ENCODE measurements around the gene GLYATL3.

GLYATL3 gene

GRCh38 chr6:49462071-49462470 is 37.7 kb upstream of the GLYATL3 start:
- H3K4me2 ChIP-seq (ENCODE audit: low read length, poor library complexity, severe bottlenecking) = peak overlapping the region; percentile 50
- WGBS = 80% methylated on average over 2 of the region's 3 CpGs
- no peak overlapping the region for H2BK120ac ChIP-seq (ENCODE audit: low read depth, low read length)
- H3K23ac ChIP-seq (ENCODE audit: low read length in 2 of 2) = no peak overlapping the region
- DNase-seq = peak; percentile 3
- no peak overlapping the region for H3K14ac ChIP-seq (ENCODE audit: low read length in 2 of 2)
- H2BK5ac ChIP-seq (ENCODE audit: low read depth, low read length, poor library complexity, severe bottlenecking) = no peak overlapping the region
- H3K4ac ChIP-seq (ENCODE audit: low read depth in 1 of 2, low read length in 2 of 2) = no peak overlapping the region
- peaks cover 26% of the 10 kb centered on the region for H3K79me1 ChIP-seq (replicated peaks; ENCODE audit: low read length, poor library complexity, severe bottlenecking)
- no peak overlapping the region for H2AK5ac ChIP-seq (ENCODE audit: low read length, severe bottlenecking)
- no peaks in the 10 kb centered on the region for H3K27me3 ChIP-seq (ENCODE audit: control insufficient read depth in 1 of 2, insufficient read depth in 1 of 2, low read length in 2 of 2)
- peaks cover 3% of the 10 kb centered on the region for H3K4me1 ChIP-seq (ENCODE audit: control insufficient read depth, insufficient read depth, low read depth, low read length)
- H2BK12ac ChIP-seq (ENCODE audit: low read length in 2 of 2) = no peak overlapping the region
- no peak overlapping the region for H2BK15ac ChIP-seq (ENCODE audit: low read depth, poor library complexity, severe bottlenecking)
- no peak overlapping the region for H2AFZ ChIP-seq (ENCODE audit: low read depth, low read length)
- H3K9me3 ChIP-seq (ENCODE audit: control insufficient read depth, low read length) = no peaks in the 10 kb centered on the region
- peak overlapping the region in 1 of 2 experiments; percentile 98 for H3K4me3 ChIP-seq (ENCODE audit: insufficient read depth in 1 of 2, low read depth in 1 of 2, low read length in 2 of 2)
- no peak overlapping the region for H4K8ac ChIP-seq (ENCODE audit: low read length)
- H3K36me3 ChIP-seq (ENCODE audit: control insufficient read depth in 1 of 2, insufficient read depth in 2 of 2, low read depth in 1 of 2, low read length in 2 of 2) = peaks cover 0 to 22% of the 10 kb centered on the region in 2 experiments
- H4K91ac ChIP-seq (ENCODE audit: low read length) = no peak overlapping the region
- no peak overlapping the region for H3K27ac ChIP-seq (ENCODE audit: low read length, poor library complexity, severe bottlenecking)
- H3K18ac ChIP-seq (ENCODE audit: low read depth in 1 of 2, low read length in 2 of 2) = no peak overlapping the region
- peak overlapping the region; percentile 98 for H3K9ac ChIP-seq (ENCODE audit: low read length)

GRCh38 chr6:49462599-49462926 is 37.2 kb upstream of the GLYATL3 start:
- WGBS = 5% methylated on average over 6 of the region's 7 CpGs
- no peak overlapping the region for H2BK5ac ChIP-seq (ENCODE audit: low read depth, low read length, poor library complexity, severe bottlenecking)

GRCh38 chr6:49462927-49463611 is 36.7 kb upstream of the GLYATL3 start, which contains the start of the genes CENPQ and MMUT:
Gene CENPQ, plus strand, starts transcription at chr6:49463370. Its CDS starts 6,807 bp downstream, at chr6:49470177.
Gene MMUT, minus strand, starts transcription at chr6:49463253. Its CDS starts 3,787 bp downstream, at chr6:49459466.
- Histone ChIP-seq H3K23ac (ENCODE audit: low read length in 2 of 2) (no peak within 1 kb of the TSS), H4K91ac (ENCODE audit: low read length) (no peak within 1 kb of the TSS), H2BK15ac (ENCODE audit: low read depth, poor library complexity, severe bottlenecking) (no peak within 1 kb of the TSS), H3K4me1 (ENCODE audit: control insufficient read depth, insufficient read depth, low read depth, low read length) (peaks cover 3% of the 10 kb centered on the region), H3K9me3 (ENCODE audit: control insufficient read depth, low read length) (no peaks in the 10 kb centered on the region), H3K9ac (ENCODE audit: low read length) (peak within 1 kb of the TSS; percentile 98), H3K14ac (ENCODE audit: low read length in 2 of 2) (peak within 1 kb of the TSS in 1 of 2 experiments; percentile 92), H3K79me1 (replicated peaks; ENCODE audit: low read length, poor library complexity, severe bottlenecking) (peaks cover 30% of the 10 kb centered on the region), H2BK12ac (ENCODE audit: low read length in 2 of 2) (no peak within 1 kb of the TSS), H3K27ac (ENCODE audit: low read length, poor library complexity, severe bottlenecking) (peak within 1 kb of the TSS; percentile 5), H2BK5ac (ENCODE audit: low read depth, low read length, poor library complexity, severe bottlenecking) (no peak within 1 kb of the TSS), H3K27me3 (ENCODE audit: control insufficient read depth in 1 of 2, insufficient read depth in 1 of 2, low read length in 2 of 2) (no peaks in the 10 kb centered on the region), H3K4ac (ENCODE audit: low read depth in 1 of 2, low read length in 2 of 2) (peak within 1 kb of the TSS; percentile 19 to 40), H2BK120ac (ENCODE audit: low read depth, low read length) (no peak within 1 kb of the TSS), H3K4me3 (ENCODE audit: insufficient read depth in 1 of 2, low read depth in 1 of 2, low read length in 2 of 2) (peak within 1 kb of the TSS; percentile 82 to 98), H3K4me2 (ENCODE audit: low read length, poor library complexity, severe bottlenecking) (peak within 1 kb of the TSS; percentile 92), H3K18ac (ENCODE audit: low read depth in 1 of 2, low read length in 2 of 2) (no peak within 1 kb of the TSS), H2AK5ac (ENCODE audit: low read length, severe bottlenecking) (no peak within 1 kb of the TSS), H3K36me3 (ENCODE audit: control insufficient read depth in 1 of 2, insufficient read depth in 2 of 2, low read depth in 1 of 2, low read length in 2 of 2) (peaks cover 0 to 12% of the 10 kb centered on the region in 2 experiments), H4K8ac (ENCODE audit: low read length) (peak within 1 kb of the TSS; percentile 54), H2AFZ (ENCODE audit: low read depth, low read length) (peak within 1 kb of the TSS; percentile 83)
- WGBS = under 1% methylated on average over 31 of the region's 37 CpGs
- peak; percentile 96 for DNase-seq

More at GRCh38 chr6:49462599-49462926, 37.2 kb upstream of the GLYATL3 start:
- no peak overlapping the region for H4K91ac ChIP-seq (ENCODE audit: low read length)
- no peak overlapping the region for H2AK5ac ChIP-seq (ENCODE audit: low read length, severe bottlenecking)
- peak overlapping the region; percentile 74 for H3K4me2 ChIP-seq (ENCODE audit: low read length, poor library complexity, severe bottlenecking)
- peak overlapping the region; percentile 98 for H3K9ac ChIP-seq (ENCODE audit: low read length)
- no peak overlapping the region for H3K14ac ChIP-seq (ENCODE audit: low read length in 2 of 2)
- peak overlapping the region; percentile 83 for H2AFZ ChIP-seq (ENCODE audit: low read depth, low read length)
- H3K23ac ChIP-seq (ENCODE audit: low read length in 2 of 2) = no peak overlapping the region
- peaks cover 0 to 17% of the 10 kb centered on the region in 2 experiments for H3K36me3 ChIP-seq (ENCODE audit: control insufficient read depth in 1 of 2, insufficient read depth in 2 of 2, low read depth in 1 of 2, low read length in 2 of 2)
- peak overlapping the region; percentile 5 for H3K27ac ChIP-seq (ENCODE audit: low read length, poor library complexity, severe bottlenecking)
- no peaks in the 10 kb centered on the region for H3K27me3 ChIP-seq (ENCODE audit: control insufficient read depth in 1 of 2, insufficient read depth in 1 of 2, low read length in 2 of 2)
- peaks cover 26% of the 10 kb centered on the region for H3K79me1 ChIP-seq (replicated peaks; ENCODE audit: low read length, poor library complexity, severe bottlenecking)
- H2BK12ac ChIP-seq (ENCODE audit: low read length in 2 of 2) = no peak overlapping the region
- no peak overlapping the region for H2BK15ac ChIP-seq (ENCODE audit: low read depth, poor library complexity, severe bottlenecking)
- H3K9me3 ChIP-seq (ENCODE audit: control insufficient read depth, low read length) = no peaks in the 10 kb centered on the region
- H3K4me3 ChIP-seq (ENCODE audit: insufficient read depth in 1 of 2, low read depth in 1 of 2, low read length in 2 of 2) = peak overlapping the region; percentile 82 to 98
- H3K4ac ChIP-seq (ENCODE audit: low read depth in 1 of 2, low read length in 2 of 2) = peak overlapping the region; percentile 19 to 40
- no peak overlapping the region for H2BK120ac ChIP-seq (ENCODE audit: low read depth, low read length)
- no peak overlapping the region for H3K18ac ChIP-seq (ENCODE audit: low read depth in 1 of 2, low read length in 2 of 2)
- DNase-seq = no peak
- H3K4me1 ChIP-seq (ENCODE audit: control insufficient read depth, insufficient read depth, low read depth, low read length) = peaks cover 3% of the 10 kb centered on the region
- H4K8ac ChIP-seq (ENCODE audit: low read length) = peak overlapping the region; percentile 54

- H3K4ac ChIP-seq (ENCODE audit: low read depth in 1 of 2, low read length in 2 of 2) = no peak overlapping the region
- no peak overlapping the region for H3K14ac ChIP-seq (ENCODE audit: low read length in 2 of 2)
- H3K9me3 ChIP-seq (ENCODE audit: control insufficient read depth, low read length) = no peaks in the 10 kb centered on the region
- no peak overlapping the region for H2BK5ac ChIP-seq (ENCODE audit: low read depth, low read length, poor library complexity, severe bottlenecking)
- H2BK12ac ChIP-seq (ENCODE audit: low read length in 2 of 2) = no peak overlapping the region
- WGBS = 0% methylated on average over 1 of the region's 4 CpGs
- no peak overlapping the region for H3K18ac ChIP-seq (ENCODE audit: low read depth in 1 of 2, low read length in 2 of 2)
- no peak for DNase-seq
- no peaks in the 10 kb centered on the region for H3K27me3 ChIP-seq (ENCODE audit: control insufficient read depth in 1 of 2, insufficient read depth in 1 of 2, low read length in 2 of 2)
- H2BK15ac ChIP-seq (ENCODE audit: low read depth, poor library complexity, severe bottlenecking) = no peak overlapping the region
- peak overlapping the region; percentile 92 for H3K4me2 ChIP-seq (ENCODE audit: low read length, poor library complexity, severe bottlenecking)
- H3K23ac ChIP-seq (ENCODE audit: low read length in 2 of 2) = no peak overlapping the region
- H3K79me1 ChIP-seq (replicated peaks; ENCODE audit: low read length, poor library complexity, severe bottlenecking) = peaks cover 34% of the 10 kb centered on the region
- no peak overlapping the region for H2AK5ac ChIP-seq (ENCODE audit: low read length, severe bottlenecking)
- H4K91ac ChIP-seq (ENCODE audit: low read length) = no peak overlapping the region
- no peak overlapping the region for H4K8ac ChIP-seq (ENCODE audit: low read length)
- H2BK120ac ChIP-seq (ENCODE audit: low read depth, low read length) = no peak overlapping the region
- H3K4me3 ChIP-seq (ENCODE audit: insufficient read depth in 1 of 2, low read depth in 1 of 2, low read length in 2 of 2) = peak overlapping the region; percentile 82 to 98
- H2AFZ ChIP-seq (ENCODE audit: low read depth, low read length) = peak overlapping the region; percentile 43
- H3K9ac ChIP-seq (ENCODE audit: low read length) = peak overlapping the region; percentile 98
- H3K36me3 ChIP-seq (ENCODE audit: control insufficient read depth in 1 of 2, insufficient read depth in 2 of 2, low read depth in 1 of 2, low read length in 2 of 2) = peaks cover 0 to 7% of the 10 kb centered on the region in 2 experiments
- H3K4me1 ChIP-seq (ENCODE audit: control insufficient read depth, insufficient read depth, low read depth, low read length) = peaks cover 3% of the 10 kb centered on the region
- H3K27ac ChIP-seq (ENCODE audit: low read length, poor library complexity, severe bottlenecking) = no peak overlapping the region
Observed at GRCh38 chr6:49463612-49463967, 36.1 kb upstream of the GLYATL3 start.

Data from mesenchymal stem cell (in vitro differentiated cells and primary cell).